ENCODE measurements around the gene YJU2. TPM values are rescaled to one million over a fixed set of nuclear protein-coding genes. Genes with fewer than 3 reads are reported as not detected.

The YJU2 gene
- total and polyA plus RNA-seq, 2 donors = 11.7 to 29.4 TPM

DNA sequence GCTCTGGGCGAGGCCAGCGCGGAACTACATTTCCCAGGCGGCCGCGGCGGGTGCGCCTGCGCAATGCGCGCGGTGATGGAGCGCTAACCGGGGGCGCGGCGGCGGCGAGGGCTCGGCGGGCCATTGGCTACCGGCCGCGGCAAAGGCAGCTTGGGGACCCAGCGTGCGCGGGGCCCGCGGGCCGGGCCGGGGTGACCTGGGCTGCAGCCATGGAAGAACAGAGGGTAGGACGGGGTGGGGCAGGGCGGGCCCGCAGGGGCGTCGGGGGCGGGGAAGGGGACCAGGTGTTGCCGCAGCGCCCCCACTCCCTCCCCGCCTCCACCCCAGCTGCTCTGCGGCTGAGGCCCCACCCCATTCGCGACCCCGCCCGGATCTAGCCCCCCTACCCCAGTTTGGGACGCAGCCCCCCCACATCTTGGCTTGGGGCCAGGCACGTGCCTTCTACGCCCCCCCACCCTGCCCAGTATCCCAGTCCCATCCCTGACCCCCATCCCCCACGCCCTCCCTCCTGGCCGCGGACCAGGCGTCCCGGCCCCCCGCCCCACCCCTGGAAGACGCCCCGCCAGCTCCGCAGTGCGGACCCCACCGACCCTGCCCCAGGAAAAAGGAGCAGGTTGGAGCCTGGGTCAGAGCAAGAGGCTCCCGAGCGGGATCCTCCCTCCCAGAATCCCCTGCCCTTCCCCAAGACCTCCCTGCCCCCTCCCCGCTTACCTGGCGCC, 57.8 kb downstream of the YJU2 start, which contains the start of gene FSD1:
FSD1 (plus strand) TSS at position 61 of the 719 bp plus-strand sequence; CDS start at position 210, 149 bp downstream.
- Histone ChIP-seq H3K36me3 (ENCODE audit: insufficient read depth) (no peaks in the 10 kb centered on the region), H3K27ac (ENCODE audit: low read depth) (no peak within 1 kb of the TSS), H3K4me3 (ENCODE audit: low read depth, low read length) (no peak within 1 kb of the TSS), H3K4me1 (ENCODE audit: insufficient read depth) (no peaks in the 10 kb centered on the region)
- DNase-seq (ENCODE audit: extremely low spot score) = no peak
- WGBS = 4% methylated on average over 63 of the region's 63 CpGs

DNA sequence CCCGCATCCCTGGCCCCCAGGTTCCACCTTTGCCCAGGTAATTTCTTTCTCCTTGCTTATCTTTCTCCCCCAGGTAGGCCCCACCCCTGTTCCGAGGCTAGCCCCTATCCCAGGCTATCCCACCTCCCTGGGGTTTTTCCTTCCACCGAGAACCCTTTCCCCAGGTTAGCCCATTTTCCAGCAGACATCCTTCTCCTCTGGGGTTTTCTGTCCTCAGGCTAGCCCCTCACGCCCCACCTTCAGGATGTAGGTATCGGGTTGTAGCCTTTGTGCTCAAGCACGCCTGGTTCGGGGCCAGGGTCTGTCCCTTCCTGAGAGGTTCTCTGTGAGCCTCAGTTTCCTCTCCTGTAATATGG, 58.4 kb downstream of the YJU2 start:
- 70% methylated on average over 7 of the region's 7 CpGs for WGBS
- H3K36me3 ChIP-seq (ENCODE audit: insufficient read depth) = no peaks in the 10 kb centered on the region
- no peak overlapping the region for H3K4me3 ChIP-seq (ENCODE audit: low read depth, low read length)
- no peaks in the 10 kb centered on the region for H3K4me1 ChIP-seq (ENCODE audit: insufficient read depth)
- H3K27ac ChIP-seq (ENCODE audit: low read depth) = no peak overlapping the region
- DNase-seq (ENCODE audit: extremely low spot score) = no peak

DNA sequence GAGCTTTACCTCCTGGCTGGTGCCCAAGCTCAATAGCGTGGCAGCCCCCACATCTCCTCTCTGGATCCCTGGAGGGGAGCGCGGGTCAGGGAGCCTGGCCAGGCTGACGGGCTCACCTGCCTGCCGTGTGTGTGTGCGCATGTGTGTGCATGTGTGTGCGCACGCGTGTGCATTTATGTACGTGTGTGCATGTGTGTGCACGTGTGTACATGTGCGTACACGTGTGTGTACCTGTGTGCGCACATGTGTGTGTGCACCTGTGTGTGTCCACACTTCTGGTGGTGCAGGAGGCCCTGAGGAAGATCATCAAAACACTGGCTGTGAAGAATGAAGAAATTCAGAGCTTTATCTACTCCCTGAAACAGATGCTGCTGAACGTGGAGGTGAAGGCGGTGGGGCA, 58.8 kb downstream of the YJU2 start:
- H3K4me3 ChIP-seq (ENCODE audit: low read depth, low read length) = no peak overlapping the region
- H3K4me1 ChIP-seq (ENCODE audit: insufficient read depth) = no peaks in the 10 kb centered on the region
- 87% methylated on average over 16 of the region's 16 CpGs for WGBS
- H3K36me3 ChIP-seq (ENCODE audit: insufficient read depth) = no peaks in the 10 kb centered on the region
- no peak overlapping the region for H3K27ac ChIP-seq (ENCODE audit: low read depth)
- no peak for DNase-seq (ENCODE audit: extremely low spot score)

DNA sequence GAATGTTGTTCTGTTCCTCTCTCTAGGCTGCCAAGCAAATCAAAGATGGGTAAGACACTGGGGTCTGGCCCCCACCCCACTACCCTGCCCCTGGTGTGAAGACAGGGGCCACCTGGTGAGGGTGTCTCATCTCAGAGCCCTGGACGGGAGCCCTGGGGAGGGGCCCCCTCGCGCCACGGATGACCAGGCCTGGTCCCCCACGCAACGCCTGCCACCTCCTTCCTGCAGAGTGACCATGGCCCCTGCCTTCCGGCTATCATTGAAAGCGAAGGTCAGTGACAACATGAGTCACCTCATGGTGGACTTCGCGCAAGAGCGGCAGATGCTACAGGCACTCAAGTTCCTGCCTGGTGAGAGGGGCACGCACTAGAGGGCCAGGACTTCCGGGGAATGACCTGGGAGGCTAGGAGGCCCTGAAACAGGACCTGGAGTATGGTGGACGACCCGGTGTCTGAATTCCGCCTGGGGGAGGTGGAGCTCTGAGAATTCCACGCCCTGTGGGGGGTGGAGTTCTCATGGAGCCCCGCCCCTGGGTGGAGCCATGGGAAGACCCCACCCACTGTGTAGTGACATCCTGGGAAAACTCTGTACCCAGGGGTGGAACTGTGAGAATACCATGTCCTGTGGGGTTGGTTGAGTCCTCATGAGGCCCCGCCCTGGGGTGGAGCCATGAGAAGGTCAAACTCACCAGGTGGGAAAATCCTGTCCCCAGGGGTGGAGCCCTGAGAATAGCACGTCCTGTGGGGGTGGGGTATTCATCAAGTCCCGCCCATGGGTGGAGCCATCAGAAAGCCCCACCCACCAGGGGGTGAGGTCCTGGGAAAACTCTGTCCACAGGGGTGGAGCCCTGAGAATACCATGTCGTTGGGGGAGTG, 63.6 kb downstream of the YJU2 start:
- WGBS = 89% methylated on average over 22 of the region's 22 CpGs
- H3K27ac ChIP-seq (ENCODE audit: low read depth) = no peak overlapping the region
- no peak for DNase-seq (ENCODE audit: extremely low spot score)
- H3K4me3 ChIP-seq (ENCODE audit: low read depth, low read length) = no peak overlapping the region
- H3K36me3 ChIP-seq (ENCODE audit: insufficient read depth) = no peaks in the 10 kb centered on the region
- no peaks in the 10 kb centered on the region for H3K4me1 ChIP-seq (ENCODE audit: insufficient read depth)

DNA sequence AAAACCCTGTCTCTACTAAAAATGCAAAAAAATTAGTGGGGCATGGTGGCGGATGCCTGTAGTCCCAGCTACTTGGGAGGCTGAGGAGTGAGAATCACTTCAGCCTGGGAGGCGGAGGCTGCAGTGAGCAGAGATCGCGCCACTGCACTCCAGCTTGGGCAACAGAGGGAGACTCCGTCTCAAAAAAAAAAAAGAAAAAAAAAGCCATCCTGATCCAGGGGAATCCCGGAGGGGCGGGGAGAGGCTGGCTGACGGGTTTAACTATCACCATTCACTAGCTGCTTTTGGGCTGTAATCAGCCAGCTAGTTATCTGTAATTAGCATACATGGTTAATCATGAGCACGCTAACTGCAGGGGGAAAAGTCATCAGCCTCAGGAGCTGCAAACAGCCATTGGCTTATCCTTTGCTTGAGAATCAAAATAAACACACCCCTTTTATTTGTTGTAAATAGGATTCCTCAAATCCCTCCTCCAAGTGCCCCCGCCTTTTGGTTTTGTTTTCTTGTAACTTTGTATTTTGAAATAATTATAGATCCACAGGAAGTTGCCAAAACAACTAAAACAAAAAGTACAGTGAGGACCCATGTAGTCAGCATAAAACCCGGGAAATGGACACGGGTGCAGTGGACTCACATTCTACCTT, 67.1 kb downstream of the YJU2 start:
- 51% methylated on average over 12 of the region's 12 CpGs for WGBS
- H3K36me3 ChIP-seq (ENCODE audit: insufficient read depth) = no peaks in the 10 kb centered on the region
- H3K4me3 ChIP-seq (ENCODE audit: low read depth, low read length) = no peak overlapping the region
- H3K27ac ChIP-seq (ENCODE audit: low read depth) = no peak overlapping the region
- no peaks in the 10 kb centered on the region for H3K4me1 ChIP-seq (ENCODE audit: insufficient read depth)
- DNase-seq (ENCODE audit: extremely low spot score) = no peak

DNA sequence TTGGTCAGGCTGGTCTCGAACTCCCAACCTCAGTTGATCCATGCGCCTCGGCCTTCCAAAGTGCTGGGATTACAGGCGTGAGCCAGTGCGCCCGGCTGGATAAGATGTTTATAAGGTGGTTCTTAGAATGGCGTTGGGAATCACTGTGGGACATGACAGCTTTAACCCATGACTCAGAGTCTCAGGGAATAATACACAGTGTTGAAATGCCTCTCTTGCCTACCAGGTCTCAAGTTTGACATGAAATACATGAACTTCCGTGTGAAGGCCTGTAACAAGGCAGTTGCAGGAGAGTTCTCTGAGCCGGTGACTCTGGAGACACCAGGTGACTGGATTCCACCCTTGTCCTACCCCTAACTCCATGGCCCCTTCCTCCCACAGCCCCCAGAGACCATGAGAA, 70.1 kb downstream of the YJU2 start:
- no peaks in the 10 kb centered on the region for H3K36me3 ChIP-seq (ENCODE audit: insufficient read depth)
- no peak overlapping the region for H3K4me3 ChIP-seq (ENCODE audit: low read depth, low read length)
- 88% methylated on average over 9 of the region's 9 CpGs for WGBS
- no peak for DNase-seq (ENCODE audit: extremely low spot score)
- no peaks in the 10 kb centered on the region for H3K4me1 ChIP-seq (ENCODE audit: insufficient read depth)
- H3K27ac ChIP-seq (ENCODE audit: low read depth) = no peak overlapping the region

DNA sequence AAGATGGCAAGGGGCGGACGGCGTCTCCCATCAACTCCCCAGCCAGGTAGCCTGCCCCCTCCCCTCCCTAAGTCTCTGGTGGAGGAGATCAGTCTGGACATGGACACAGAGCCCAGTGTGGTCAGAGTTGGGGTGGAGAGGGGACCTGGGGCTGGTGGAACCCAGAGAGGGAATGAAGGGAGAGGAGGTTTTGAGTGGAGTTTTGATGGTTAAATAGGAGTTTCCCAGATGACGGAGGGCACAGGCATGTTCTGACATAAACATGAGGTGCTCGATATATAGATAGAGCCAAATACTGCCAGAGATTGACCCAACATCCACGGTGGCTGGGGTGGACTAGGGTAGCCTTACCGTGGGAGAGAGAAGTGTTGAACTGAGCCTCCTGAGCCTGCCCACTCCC, 71.6 kb downstream of the YJU2 start:
- Histone ChIP-seq H3K27ac (ENCODE audit: low read depth) (no peak overlapping the region), H3K36me3 (ENCODE audit: insufficient read depth) (no peaks in the 10 kb centered on the region), H3K4me1 (ENCODE audit: insufficient read depth) (no peaks in the 10 kb centered on the region), H3K4me3 (ENCODE audit: low read depth, low read length) (no peak overlapping the region)
- no peak for DNase-seq (ENCODE audit: extremely low spot score)
- WGBS = 93% methylated on average over 7 of the region's 7 CpGs

Other genes with a start within 250 kb of the YJU2 start
- gene PIAS4, start 239.3 kb upstream of the YJU2 start, total RNA-seq = 20.2 TPM
- gene PIAS4, start 239.3 kb upstream of the YJU2 start, polyA plus RNA-seq = 25.3 TPM
- 8.2 TPM for gene ZBTB7A, start 180.2 kb upstream of the YJU2 start, total RNA-seq
- 35.3 TPM for gene ZBTB7A, start 180.2 kb upstream of the YJU2 start, polyA plus RNA-seq
- gene MAP2K2, start 123.0 kb upstream of the YJU2 start, total RNA-seq = 54.7 TPM
- gene MAP2K2, start 123.0 kb upstream of the YJU2 start, polyA plus RNA-seq = 103 TPM
- gene CREB3L3, start 93.4 kb upstream of the YJU2 start, total RNA-seq = not detected
- gene CREB3L3, start 93.4 kb upstream of the YJU2 start, polyA plus RNA-seq = 0.11 TPM
- 7.2 TPM for gene SIRT6, start 64.5 kb upstream of the YJU2 start, total RNA-seq
- gene SIRT6, start 64.5 kb upstream of the YJU2 start, polyA plus RNA-seq = 23.8 TPM
- gene ANKRD24, start 64.4 kb upstream of the YJU2 start, total RNA-seq = 1.2 TPM
- 0.72 TPM for gene ANKRD24, start 64.4 kb upstream of the YJU2 start, polyA plus RNA-seq
- gene EBI3, start 17.6 kb upstream of the YJU2 start, total RNA-seq = 0.32 TPM
- 5.7 TPM for gene EBI3, start 17.6 kb upstream of the YJU2 start, polyA plus RNA-seq
- 3.6 TPM for gene SHD, start 32.2 kb downstream of the YJU2 start, total RNA-seq
- gene SHD, start 32.2 kb downstream of the YJU2 start, polyA plus RNA-seq = 0.04 TPM
- 0.48 TPM for gene TMIGD2, start 55.3 kb downstream of the YJU2 start, total RNA-seq
- 0.58 TPM for gene TMIGD2, start 55.3 kb downstream of the YJU2 start, polyA plus RNA-seq
- 1.6 TPM for gene FSD1, start 57.5 kb downstream of the YJU2 start, total RNA-seq
- 0.49 TPM for gene FSD1, start 57.5 kb downstream of the YJU2 start, polyA plus RNA-seq
- 14.4 TPM for gene STAP2, start 91.7 kb downstream of the YJU2 start, total RNA-seq
- 12.4 TPM for gene STAP2, start 91.7 kb downstream of the YJU2 start, polyA plus RNA-seq
- 7.2 TPM for gene MPND, start 96.5 kb downstream of the YJU2 start, total RNA-seq
- gene MPND, start 96.5 kb downstream of the YJU2 start, polyA plus RNA-seq = 24.5 TPM
- 18.6 TPM for gene SH3GL1, start 153.5 kb downstream of the YJU2 start, total RNA-seq
- 88.3 TPM for gene SH3GL1, start 153.5 kb downstream of the YJU2 start, polyA plus RNA-seq
- gene CHAF1A, start 155.6 kb downstream of the YJU2 start, total RNA-seq = 9.0 TPM
- gene CHAF1A, start 155.6 kb downstream of the YJU2 start, polyA plus RNA-seq = 7.0 TPM
- 39.5 TPM for gene UBXN6, start 210.7 kb downstream of the YJU2 start, total RNA-seq
- 135 TPM for gene UBXN6, start 210.7 kb downstream of the YJU2 start, polyA plus RNA-seq
- 22.2 TPM for gene HDGFL2, start 225.2 kb downstream of the YJU2 start, total RNA-seq
- gene HDGFL2, start 225.2 kb downstream of the YJU2 start, polyA plus RNA-seq = 51.4 TPM